Effector memory CD4-positive, alpha-beta T cell (primary cell): Measurements from ENCODE around the gene OR52E2.
"Not testable (repeated sequence)": the region's sequence is repeated elsewhere in the genome, so short reads cannot be mapped to it uniquely, and the experiment has no call there.

ENCODE experiments used
- DNase-seq, 3 donors: peaks; one replicate each; pipeline ENCODE4 v3.0.0-alpha.2; 2020
- H3K27ac ChIP-seq: 2 replicates; pipeline ENCODE4 v1.7.0; 2013; ENCODE audit warnings: mild to moderate bottlenecking, low read length, moderate library complexity; ENCODE audit not compliant: insufficient read depth, poor library complexity, severe bottlenecking
- H3K27me3 ChIP-seq: replicated peaks from 2 replicates; pipeline ENCODE4 v1.7.0; 2013; ENCODE audit warnings: mild to moderate bottlenecking, low read length; ENCODE audit not compliant: insufficient read depth, control insufficient read depth, poor library complexity, severe bottlenecking
- H3K36me3 ChIP-seq: 2 replicates; pipeline ENCODE4 v1.7.0; 2013; ENCODE audit warnings: mild to moderate bottlenecking, low read length, moderate library complexity; ENCODE audit not compliant: control insufficient read depth, insufficient read depth
- H3K4me1 ChIP-seq: 2 replicates; pipeline ENCODE4 v1.7.0; 2013; ENCODE audit warnings: low read length, mild to moderate bottlenecking; ENCODE audit not compliant: control insufficient read depth, insufficient read depth, poor library complexity, severe bottlenecking
- H3K4me3 ChIP-seq: 2 replicates; pipeline ENCODE4 v1.7.0; 2013; ENCODE audit warnings: low read length, low read depth, mild to moderate bottlenecking; ENCODE audit not compliant: insufficient read depth, poor library complexity, severe bottlenecking
- H3K9me3 ChIP-seq: 2 replicates; pipeline ENCODE4 v1.7.0; 2013; ENCODE audit warnings: mild to moderate bottlenecking, low read length, moderate library complexity; ENCODE audit not compliant: control insufficient read depth

OR52E2 gene

GRCh38 chr11:5071799-5072198 lies 12.4 kb upstream of the OR52E2 start:
- Histone ChIP-seq H3K27me3 (no peaks in the 10 kb centered on the region), H3K36me3 (no peaks in the 10 kb centered on the region), H3K4me3 (no peak overlapping the region), H3K27ac (no peak overlapping the region), H3K9me3 (no peaks in the 10 kb centered on the region), H3K4me1 (no peaks in the 10 kb centered on the region)
- no peak for DNase-seq

- DNase-seq: no peak
- Histone ChIP-seq H3K9me3 (no peaks in the 10 kb centered on the region), H3K4me1 (no peaks in the 10 kb centered on the region), H3K36me3 (no peaks in the 10 kb centered on the region), H3K4me3 (no peak within 1 kb of the TSS), H3K27me3 (no peaks in the 10 kb centered on the region), H3K27ac (no peak within 1 kb of the TSS)
Observed at GRCh38 chr11:5069272-5069671, 9.8 kb upstream of the OR52E2 start, which contains the start of gene OR52E1. OR52E1 (plus strand) TSS chr11:5069572.

DNA sequence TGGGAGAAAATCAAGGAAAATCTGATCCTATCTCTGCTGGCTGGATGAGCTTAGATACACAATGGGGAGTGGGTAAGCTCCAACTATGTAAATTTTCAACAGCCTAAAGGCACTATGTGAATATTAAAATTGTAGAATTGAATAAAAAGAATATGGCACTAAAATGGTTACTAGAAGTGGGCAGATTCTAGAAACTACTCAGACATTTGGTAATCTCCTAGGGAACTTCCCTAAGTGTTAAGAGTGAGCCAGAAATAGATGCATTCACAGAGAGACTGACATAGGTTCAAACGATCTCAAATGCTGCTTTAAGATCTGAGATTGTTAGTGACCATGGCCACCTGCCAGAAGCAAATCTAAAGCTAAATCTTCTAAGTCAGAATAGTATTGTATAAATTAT lies 5.6 kb upstream of the OR52E2 start:
- no peak for DNase-seq
- Histone ChIP-seq H3K4me1 (no peaks in the 10 kb centered on the region), H3K9me3 (no peaks in the 10 kb centered on the region), H3K27me3 (no peaks in the 10 kb centered on the region), H3K4me3 (no peak overlapping the region), H3K27ac (no peak overlapping the region), H3K36me3 (no peaks in the 10 kb centered on the region)

DNA sequence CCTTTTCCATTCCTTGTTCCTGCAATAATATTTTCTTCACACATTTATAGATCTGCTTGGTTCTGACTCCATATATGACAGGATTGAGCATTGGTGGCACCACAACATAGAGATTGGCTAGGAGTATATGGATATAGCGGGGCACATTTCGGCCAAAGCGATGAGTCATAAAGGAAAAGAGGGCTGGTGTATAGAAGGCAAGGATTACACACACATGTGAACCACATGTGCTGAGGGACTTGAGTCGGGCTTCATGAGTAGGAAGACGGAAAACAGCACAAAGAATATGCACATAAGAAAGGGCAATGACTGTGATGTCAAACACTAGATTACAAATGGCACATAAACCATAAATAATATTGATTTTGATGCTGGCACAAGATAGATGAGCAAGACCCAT lies 748 bp downstream of the OR52E2 start:
- not testable (repeated sequence) for H3K36me3 ChIP-seq, H3K4me3 ChIP-seq, H3K9me3 ChIP-seq, DNase-seq, H3K27me3 ChIP-seq, H3K27ac ChIP-seq, H3K4me1 ChIP-seq

DNA sequence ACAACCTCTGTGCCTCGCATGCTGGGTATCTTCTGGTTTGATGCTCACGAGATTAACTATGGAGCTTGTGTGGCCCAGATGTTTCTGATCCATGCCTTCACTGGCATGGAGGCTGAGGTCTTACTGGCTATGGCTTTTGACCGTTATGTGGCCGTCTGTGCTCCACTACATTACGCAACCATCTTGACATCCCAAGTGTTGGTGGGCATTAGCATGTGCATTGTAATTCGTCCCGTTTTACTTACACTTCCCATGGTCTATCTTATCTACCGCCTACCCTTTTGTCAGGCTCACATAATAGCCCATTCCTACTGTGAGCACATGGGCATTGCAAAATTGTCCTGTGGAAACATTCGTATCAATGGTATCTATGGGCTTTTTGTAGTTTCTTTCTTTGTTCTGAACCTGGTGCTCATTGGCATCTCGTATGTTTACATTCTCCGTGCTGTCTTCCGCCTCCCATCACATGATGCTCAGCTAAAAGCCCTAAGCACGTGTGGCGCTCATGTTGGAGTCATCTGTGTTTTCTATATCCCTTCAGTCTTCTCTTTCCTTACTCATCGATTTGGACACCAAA lies 12.6 kb downstream of the OR52E2 start:
- Histone ChIP-seq H3K27me3 (no peaks in the 10 kb centered on the region), H3K36me3 (no peaks in the 10 kb centered on the region), H3K4me3 (no peak overlapping the region), H3K4me1 (no peaks in the 10 kb centered on the region), H3K27ac (no peak overlapping the region), H3K9me3 (no peaks in the 10 kb centered on the region)
- no peak for DNase-seq

DNA sequence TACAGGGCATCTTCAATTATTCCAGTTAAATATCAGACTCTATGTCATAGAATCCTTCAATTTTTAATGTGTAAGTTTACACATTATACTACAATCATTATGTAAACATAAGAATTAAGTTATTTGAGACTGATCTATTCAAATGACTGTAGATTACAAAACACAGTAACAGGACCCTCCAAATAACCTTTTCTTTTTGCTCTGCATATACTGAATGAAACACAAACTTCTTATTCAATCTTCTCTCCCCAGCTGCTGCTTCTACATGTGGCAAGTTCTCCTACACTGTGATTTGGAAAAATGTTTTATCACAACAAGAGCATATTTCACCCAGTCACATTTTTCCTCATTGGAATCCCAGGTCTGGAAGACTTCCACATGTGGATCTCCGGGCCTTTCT lies 13.2 kb downstream of the OR52E2 start, which contains the start of gene OR52J3:
OR52J3 (plus strand) TSS at position 301 of the 400 bp plus-strand sequence; CDS start at position 301, 0 bp downstream.
- DNase-seq: no peak
- no peak within 1 kb of the TSS for H3K4me3 ChIP-seq
- no peaks in the 10 kb centered on the region for H3K36me3 ChIP-seq
- H3K27ac ChIP-seq: no peak within 1 kb of the TSS
- no peaks in the 10 kb centered on the region for H3K9me3 ChIP-seq
- no peaks in the 10 kb centered on the region for H3K4me1 ChIP-seq
- no peaks in the 10 kb centered on the region for H3K27me3 ChIP-seq

DNA sequence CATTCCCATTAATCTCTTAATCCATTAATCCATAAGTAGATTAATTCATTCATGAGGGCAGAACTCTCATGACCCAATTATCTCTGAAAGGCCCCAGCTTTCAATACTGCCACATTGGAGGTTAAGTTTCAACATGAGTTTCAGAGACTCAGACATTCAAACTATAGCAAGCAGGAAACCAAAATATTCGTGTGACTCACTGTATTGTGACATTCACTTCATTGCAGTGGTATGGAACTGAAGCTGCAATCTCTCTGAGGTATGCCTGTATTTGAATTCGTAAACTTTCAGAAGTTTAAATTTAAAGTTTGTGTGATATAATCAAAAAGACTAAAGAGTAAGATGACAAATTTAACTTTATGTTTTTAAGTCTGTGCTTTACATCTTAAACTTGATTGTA lies 16.0 kb downstream of the OR52E2 start:
- H3K36me3 ChIP-seq: no peaks in the 10 kb centered on the region
- DNase-seq: no peak
- no peaks in the 10 kb centered on the region for H3K27me3 ChIP-seq
- H3K4me3 ChIP-seq: no peak overlapping the region
- H3K9me3 ChIP-seq: no peaks in the 10 kb centered on the region
- H3K4me1 ChIP-seq: no peaks in the 10 kb centered on the region
- H3K27ac ChIP-seq: no peak overlapping the region

- DNase-seq: no peak
Observed at GRCh38 chr11:5042091-5042490, 17.3 kb downstream of the OR52E2 start.

GRCh38 chr11:5040876-5041275 lies 18.6 kb downstream of the OR52E2 start:
- no peaks in the 10 kb centered on the region for H3K9me3 ChIP-seq
- no peak overlapping the region for H3K4me3 ChIP-seq
- no peaks in the 10 kb centered on the region for H3K27me3 ChIP-seq
- H3K36me3 ChIP-seq: no peaks in the 10 kb centered on the region
- H3K27ac ChIP-seq: no peak overlapping the region
- DNase-seq: no peak
- no peaks in the 10 kb centered on the region for H3K4me1 ChIP-seq

More at GRCh38 chr11:5042091-5042490, 17.3 kb downstream of the OR52E2 start:
- H3K27ac ChIP-seq: no peak overlapping the region
- H3K9me3 ChIP-seq: no peaks in the 10 kb centered on the region
- H3K4me3 ChIP-seq: no peak overlapping the region
- H3K27me3 ChIP-seq: no peaks in the 10 kb centered on the region
- no peaks in the 10 kb centered on the region for H3K4me1 ChIP-seq
- H3K36me3 ChIP-seq: no peaks in the 10 kb centered on the region

- no peaks in the 10 kb centered on the region for H3K36me3 ChIP-seq
- H3K4me1 ChIP-seq: no peaks in the 10 kb centered on the region
- H3K9me3 ChIP-seq: no peaks in the 10 kb centered on the region
- no peak overlapping the region for H3K27ac ChIP-seq
- no peak overlapping the region for H3K4me3 ChIP-seq
- H3K27me3 ChIP-seq: no peaks in the 10 kb centered on the region
- no peak for DNase-seq
Observed at GRCh38 chr11:5038341-5038740, 21.1 kb downstream of the OR52E2 start.
